Fibroblast of mammary gland (primary cell): ENCODE measurements around the gene RNF13.
A peak's percentile ranks its signal among the peaks of the same experiment; 100 is the strongest.

Source experiments
- DNase-seq: peaks from one replicate; pipeline ENCODE4 v3.0.0-alpha.2; 2010; ENCODE audit warnings: low read depth
- H3K4me3 ChIP-seq: 2 replicates; pipeline ENCODE4 v1.5.1; 2011; ENCODE audit warnings: low read depth, mild to moderate bottlenecking, low read length, moderate library complexity; ENCODE audit not compliant: control insufficient read depth
- TF ChIP-seq, protein P1 (sequence below): conservative IDR thresholded peaks from 2 replicates; pipeline ENCODE4 v1.5.1; 2011; ENCODE audit warnings: low read depth, low read length, inconsistent platforms; ENCODE audit not compliant: control insufficient read depth, insufficient read depth

The RNF13 gene

DNA sequence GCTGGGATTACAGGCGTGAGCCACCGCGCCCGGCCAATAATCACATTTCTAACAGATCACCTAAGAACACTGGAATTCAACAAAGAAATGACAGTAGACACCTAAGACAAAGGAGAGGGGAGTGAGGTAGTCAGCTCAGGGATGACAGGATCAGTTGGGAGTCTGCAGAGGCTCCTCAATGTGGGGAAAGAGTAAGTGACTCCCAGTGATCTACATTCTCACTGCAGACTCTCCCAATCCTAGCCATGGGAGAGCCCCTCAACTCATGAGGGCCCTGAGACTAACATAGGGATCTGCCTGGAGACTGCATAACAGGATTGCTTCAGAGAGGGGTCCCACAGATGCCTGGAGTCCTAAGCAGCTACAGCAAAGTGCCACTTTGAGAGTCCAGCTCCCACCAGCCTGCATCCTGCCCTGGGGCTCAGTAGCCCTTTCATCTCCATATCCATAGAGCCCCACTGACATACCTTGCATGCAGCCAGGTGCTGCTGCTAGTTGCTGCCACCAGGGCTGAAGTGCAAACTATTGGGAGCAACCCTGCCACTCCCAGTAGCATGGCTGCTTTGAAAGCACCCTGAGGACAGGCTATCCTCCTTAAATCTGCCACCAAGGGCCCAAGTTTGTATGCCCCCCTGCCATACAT is 179.5 kb downstream of the RNF13 start:
- H3K4me3 ChIP-seq, result no peak overlapping the region
- DNase-seq, result no peak
- TF ChIP-seq, protein P1, sequence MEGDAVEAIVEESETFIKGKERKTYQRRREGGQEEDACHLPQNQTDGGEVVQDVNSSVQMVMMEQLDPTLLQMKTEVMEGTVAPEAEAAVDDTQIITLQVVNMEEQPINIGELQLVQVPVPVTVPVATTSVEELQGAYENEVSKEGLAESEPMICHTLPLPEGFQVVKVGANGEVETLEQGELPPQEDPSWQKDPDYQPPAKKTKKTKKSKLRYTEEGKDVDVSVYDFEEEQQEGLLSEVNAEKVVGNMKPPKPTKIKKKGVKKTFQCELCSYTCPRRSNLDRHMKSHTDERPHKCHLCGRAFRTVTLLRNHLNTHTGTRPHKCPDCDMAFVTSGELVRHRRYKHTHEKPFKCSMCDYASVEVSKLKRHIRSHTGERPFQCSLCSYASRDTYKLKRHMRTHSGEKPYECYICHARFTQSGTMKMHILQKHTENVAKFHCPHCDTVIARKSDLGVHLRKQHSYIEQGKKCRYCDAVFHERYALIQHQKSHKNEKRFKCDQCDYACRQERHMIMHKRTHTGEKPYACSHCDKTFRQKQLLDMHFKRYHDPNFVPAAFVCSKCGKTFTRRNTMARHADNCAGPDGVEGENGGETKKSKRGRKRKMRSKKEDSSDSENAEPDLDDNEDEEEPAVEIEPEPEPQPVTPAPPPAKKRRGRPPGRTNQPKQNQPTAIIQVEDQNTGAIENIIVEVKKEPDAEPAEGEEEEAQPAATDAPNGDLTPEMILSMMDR, result no peak

DNA sequence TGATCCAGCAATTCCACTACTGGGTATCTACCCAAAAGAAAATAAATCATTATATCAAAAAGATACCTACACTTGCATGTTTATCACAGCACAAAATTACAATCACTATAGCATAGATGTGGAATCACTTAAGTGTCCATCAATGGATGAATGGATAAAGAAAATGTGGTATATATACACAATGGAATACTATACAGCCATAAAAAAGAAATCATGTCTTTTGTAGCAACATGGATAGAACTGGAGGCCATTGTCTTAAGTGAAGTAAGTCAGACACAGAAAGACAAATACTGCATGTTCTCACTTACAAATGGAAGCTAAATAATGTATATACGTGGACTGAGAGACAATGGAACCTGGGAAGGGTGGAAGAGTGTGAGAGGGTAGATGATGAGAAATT is 185.9 kb downstream of the RNF13 start:
- DNase-seq, result no peak
- H3K4me3 ChIP-seq, result no peak overlapping the region
- TF ChIP-seq, protein P1, result no peak

DNA sequence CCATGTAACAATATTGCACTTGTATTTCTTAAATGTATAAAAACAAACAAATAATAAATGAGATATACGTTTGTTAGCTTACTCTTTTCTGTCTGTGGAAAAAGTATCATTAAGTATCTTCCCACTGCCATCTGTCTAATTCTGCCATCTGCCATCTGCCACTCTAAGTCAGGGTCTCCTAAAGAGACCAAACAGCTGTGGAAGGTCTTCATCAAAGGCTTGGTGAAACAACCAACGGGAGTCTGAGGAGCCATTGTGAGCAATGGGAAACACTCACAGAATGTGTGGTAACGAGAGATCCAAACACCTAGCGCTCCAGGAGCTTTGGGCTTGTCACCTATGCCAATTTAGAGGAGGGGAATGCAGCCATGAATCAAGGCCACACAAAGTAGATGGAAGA is 186.4 kb downstream of the RNF13 start:
- H3K4me3 ChIP-seq, result no peak overlapping the region
- TF ChIP-seq, protein P1, result no peak
- DNase-seq, result no peak

DNA sequence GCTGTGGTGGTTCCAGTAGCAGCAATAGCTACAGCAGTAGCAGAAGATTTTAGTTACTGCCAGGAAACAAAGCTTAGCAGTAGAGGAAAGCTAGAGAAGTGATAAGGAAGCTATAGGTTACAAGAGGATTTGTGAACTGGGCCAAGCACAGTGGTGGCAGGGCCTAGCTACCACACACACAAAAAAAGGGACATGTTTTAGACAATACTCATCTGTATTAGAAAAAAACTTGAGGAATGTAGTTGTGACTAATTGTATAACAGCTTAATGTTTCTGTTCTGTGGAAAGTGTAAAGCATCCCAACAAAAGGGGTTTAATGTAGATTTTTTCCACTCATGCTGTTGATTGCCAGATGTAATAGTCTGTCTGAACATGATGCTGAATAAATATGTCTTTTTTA is 187.6 kb downstream of the RNF13 start:
- no peak overlapping the region for H3K4me3 ChIP-seq
- TF ChIP-seq, protein P1, result no peak
- no peak for DNase-seq

DNA sequence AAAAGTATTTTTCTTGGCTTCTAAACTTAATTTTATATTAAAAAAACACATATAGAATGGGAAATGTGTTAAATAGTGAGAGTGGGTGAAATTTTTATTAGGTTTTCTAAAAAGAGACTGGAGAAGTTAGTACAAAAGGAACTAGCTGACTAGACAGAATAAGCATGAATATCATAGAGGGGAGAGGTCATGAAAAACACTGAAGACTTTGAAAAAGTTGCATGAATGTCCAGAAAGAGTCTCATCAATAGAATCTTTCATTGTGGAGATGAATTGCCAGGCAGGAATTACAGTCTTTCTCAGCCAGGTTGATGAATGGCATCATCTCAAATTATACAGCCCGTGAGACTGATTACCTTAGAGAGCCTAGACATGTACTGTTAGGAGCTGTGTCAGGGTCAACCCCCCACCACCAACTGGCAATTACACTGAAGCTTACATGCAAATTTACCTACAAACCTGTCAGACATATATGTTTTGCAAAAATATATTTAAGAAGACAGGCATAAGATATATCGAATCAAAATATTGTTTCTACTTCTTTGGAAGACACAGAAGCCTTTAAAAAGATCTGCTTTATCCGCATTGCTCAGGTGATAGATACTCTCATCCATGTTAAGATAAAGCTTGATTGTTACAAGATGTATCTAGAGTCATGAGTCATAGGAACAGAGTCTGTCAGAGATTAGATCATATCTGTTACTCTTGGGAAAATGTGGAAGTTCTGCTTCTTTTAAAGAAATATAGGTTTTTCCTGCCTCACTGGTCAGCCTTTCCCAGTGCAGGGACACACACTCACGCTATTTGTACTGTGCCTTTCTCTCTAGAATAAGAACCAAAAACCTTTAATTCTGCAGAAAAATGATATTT is 192.5 kb downstream of the RNF13 start:
- no peak overlapping the region for H3K4me3 ChIP-seq
- DNase-seq, result peak; percentile 84
- TF ChIP-seq, protein P1, result no peak

DNA sequence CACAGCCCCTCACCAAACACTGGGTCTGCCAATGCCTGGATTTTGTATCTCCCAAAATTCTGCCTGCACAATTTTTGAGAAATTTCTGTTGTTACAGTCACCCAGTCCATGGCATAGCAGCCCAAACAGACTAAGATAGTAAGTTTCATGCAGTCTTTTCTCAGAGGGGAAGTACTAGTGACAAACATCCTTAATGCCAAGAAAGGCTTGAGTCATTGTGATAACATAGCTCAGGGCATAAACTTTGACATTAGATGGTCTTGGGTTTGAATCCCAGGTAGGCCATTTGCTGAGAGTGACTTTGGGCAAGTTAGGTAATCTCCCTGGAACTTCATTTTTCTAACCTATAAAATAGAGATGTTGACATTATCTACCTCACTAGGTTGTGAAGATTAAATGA is 193.8 kb downstream of the RNF13 start:
- TF ChIP-seq, protein P1, result no peak
- peak; percentile 12 for DNase-seq
- no peak overlapping the region for H3K4me3 ChIP-seq
